Stimulated activated CD4-positive, alpha-beta T cell treated with anti-CD3 and anti-CD28 coated beads, Interleukin-2, amount 100 ng/mL, for 4 hours (primary cell): ENCODE data around the gene TMCO6.
"Not testable (repeated sequence)": the region's sequence is repeated elsewhere in the genome, so short reads cannot be mapped to it uniquely, and the experiment has no call there.

Experiments
- DNase-seq: peaks from one replicate; pipeline ENCODE4 v3.0.0-alpha.2; 2020; ENCODE audit warnings: low read depth

Gene TMCO6

DNA sequence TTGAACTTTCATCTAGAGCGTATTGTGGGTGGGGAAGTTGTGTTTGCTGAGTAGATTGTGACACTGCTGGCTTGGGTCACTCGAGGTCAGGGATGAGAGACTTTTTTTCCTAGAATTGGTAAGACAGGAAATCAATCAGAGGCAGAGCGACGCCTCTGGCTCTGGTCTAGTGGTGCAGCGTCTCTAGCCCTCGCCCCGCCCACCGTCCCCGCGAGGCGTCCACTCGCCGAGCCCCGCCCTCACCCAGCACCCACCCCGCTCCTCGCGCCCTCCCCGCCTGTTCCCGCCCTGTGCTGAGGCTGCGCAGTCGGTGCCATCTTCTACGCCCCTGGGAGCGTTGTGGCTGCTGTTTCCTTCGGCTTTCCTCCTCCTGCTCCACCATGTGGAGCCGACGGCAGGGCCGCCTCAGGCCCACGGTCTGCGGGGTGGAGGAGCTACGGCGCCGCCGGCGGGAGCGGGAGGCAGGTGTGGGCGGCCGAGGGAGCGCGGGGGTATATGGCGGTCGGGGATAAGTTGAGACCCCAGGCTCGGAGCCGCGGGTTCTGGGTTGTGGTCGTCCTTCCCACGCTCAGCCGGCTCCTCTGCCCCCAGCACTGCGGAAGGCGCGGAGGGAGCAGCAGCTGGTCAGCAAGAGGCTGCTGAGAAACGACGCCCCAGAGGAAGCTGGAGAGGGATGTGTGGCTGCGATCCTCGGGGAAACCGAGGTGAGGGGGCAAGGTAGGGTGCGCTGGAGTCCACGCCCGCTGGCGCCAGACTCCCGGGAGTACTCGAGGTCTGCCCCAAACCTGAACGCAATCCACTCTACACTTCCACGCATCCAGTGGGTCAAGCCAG is at the start of gene TMCO6:
Gene TMCO6, plus strand, starts transcription at position 304 of the 834 bp plus-strand sequence. Its CDS starts 77 bp downstream, at position 381.
- DNase-seq: peak; percentile 94

- DNase-seq: no peak
These were observed 48.4 kb upstream of the TMCO6 start for GRCh38 chr5:140590861-140591260.

DNA sequence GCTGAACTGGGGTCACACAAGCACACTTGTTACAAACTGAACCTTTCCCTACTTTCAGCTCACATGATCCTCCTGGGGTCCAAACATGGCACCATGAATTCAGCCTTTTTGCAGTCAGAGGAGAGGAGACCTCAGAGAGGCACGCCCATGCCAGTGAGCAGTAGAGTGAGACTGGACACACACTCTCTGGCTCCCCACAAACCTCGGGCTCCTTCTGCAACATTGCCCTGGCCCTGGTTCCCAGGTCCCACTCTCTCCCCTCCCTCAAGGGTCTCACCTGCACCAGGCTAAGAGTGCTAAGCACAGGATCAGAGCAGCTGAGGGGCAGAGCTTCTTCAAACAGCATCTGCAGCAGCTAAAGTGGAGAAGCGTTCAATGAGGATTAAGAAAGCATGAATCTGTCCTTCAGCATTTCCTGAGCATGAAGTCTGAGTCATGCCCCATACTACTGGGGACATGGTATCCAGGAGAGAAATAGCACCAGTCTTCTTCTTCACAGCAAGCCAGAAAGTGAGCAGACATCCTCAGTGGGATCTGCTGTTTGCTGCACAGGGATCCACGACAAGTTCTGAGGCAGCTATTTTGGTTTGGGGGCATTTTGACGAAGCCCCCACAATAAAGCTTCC is 47.4 kb upstream of the TMCO6 start:
- DNase-seq: no peak

GRCh38 chr5:140593070-140593469 is 46.2 kb upstream of the TMCO6 start:
- not testable (repeated sequence) for DNase-seq

- DNase-seq: no peak
These were observed 45.1 kb upstream of the TMCO6 start for GRCh38 chr5:140594169-140594568.

DNA sequence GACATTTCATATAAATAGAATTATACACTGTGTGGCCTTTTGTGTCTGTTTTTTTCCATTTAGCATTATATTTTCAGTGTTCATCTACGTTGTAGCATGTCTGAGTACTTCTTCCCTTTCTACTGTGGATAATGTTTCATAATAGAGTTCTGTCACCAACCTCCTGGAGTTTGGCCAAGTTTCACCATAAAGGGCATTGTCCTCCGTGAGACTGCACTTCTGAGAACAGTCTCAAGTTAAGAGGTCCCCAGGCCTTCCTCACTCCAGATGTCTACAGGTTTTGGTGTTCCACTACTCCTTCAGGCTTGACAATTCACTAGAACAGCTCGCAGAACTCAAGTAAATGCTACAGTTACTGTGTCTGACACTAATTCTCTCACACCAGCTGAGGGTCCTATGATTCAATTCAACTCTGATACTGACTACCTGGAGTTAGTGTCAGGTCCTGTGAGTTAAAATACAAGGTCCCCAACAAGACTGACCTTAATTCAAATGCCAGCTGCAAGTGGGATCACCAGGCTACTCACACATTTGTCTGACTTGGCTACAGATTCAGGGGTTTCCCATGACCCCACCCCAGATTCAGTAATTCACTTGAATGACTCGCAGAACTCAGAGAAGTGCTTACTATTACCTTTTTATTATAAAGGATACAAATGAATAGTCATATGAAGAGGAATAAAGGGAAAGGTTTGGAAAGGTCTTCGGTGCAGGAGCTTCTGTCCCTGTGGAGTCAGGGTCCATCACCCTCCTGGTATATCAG is 43.5 kb upstream of the TMCO6 start:
- no peak for DNase-seq

DNA sequence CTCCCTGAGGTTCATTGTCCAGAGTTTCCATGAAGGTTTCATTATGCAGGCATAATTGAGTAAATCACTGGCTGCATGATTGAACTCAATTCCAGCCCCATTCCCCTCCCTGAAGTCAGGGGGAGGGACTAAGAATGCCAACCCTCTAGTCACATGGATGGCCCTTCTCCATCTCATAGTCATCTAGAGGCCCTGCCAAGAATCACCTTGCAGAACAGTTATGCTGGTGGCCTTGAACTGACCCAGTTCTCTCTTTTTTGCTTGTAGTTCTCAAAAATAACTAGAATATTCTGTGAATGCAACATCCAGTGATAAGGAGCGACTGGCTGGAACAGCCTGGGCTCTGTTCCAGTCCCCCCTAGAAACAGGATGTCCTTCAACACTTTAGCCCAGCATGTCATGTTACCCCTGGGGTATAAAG is 42.9 kb upstream of the TMCO6 start:
- DNase-seq: no peak

DNA sequence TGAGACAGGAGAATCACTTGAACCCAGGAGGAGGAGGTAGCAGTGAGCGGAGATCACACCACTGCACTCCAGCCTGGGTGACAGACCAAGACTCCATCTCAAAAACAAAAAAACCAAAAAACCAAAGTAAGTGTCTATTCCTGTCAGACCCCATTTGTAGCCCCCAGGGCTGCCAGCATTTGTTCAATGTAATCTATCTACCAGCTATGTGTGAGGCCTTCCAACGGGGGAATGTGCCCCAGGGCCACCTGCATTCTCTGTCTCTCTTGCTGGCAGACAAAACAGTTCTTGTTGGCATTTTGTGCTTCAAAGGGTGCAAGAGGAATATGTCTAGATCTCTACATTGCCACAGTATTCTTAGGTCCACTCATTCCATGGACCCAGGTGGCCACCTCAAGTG is 40.4 kb upstream of the TMCO6 start:
- DNase-seq: no peak

DNA sequence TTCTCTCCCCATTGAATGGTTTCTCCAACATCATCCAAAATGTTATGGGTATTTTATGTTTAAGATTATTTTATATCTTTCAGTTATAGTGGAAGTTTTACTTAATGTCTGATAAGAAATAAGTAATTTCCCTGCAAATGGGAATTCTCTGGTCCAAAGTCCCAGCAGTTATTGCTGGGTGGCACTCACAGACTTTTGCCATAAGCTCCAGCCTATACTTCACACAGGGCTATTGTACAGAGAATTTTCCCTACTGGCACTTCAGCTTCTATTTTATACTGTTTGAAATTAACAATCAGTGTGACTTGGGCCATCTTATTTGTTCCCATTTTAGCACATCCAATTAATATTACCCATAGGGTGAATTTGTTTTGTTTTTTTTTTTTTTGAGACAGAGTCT is 39.2 kb upstream of the TMCO6 start:
- no peak for DNase-seq

DNA sequence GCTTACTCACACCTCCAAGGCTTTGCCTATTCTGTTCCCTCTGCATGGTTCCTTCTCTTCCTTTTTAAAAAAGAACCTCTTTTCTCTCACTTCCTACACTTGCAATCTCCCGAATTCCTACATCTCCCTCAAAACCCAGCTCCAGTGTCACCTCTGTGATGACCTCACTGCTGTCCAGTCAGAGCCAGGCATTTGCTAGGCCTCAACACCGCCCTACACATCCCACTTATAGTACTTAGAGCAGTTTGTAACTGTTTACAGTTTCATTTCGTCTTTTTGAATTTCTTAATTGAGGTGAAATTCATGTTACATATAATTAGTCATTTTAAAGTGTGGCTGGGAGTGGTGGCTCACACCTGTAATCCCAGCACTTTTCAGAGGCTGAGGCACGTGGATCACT is 37.1 kb upstream of the TMCO6 start:
- DNase-seq: no peak

- not testable (repeated sequence) for DNase-seq
These were observed 35.9 kb upstream of the TMCO6 start for GRCh38 chr5:140603446-140603698.

GRCh38 chr5:140603734-140604133 is 35.5 kb upstream of the TMCO6 start:
- no peak for DNase-seq

- DNase-seq: no peak
These were observed 33.4 kb upstream of the TMCO6 start for GRCh38 chr5:140605879-140606278.

GRCh38 chr5:140607031-140607430 is 32.2 kb upstream of the TMCO6 start:
- DNase-seq: no peak

DNA sequence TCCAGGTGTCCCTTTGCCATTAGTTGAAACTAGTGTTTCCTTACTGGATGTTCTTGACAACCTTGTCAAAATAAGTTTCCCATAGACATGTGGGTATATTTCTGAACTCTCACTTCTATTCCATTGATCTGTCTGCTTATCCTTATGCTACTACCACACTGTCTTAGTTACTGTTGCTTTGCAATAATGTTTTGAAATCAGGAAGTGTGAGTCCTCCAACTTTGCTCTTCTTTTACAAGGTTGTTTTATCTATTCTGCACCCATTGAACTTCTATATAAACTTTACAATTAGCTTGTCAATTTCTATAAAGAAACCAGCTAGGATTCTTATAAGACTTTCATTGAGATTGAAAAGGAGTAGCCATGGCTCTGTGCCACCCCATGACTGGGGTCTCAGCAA is 30.5 kb upstream of the TMCO6 start:
- no peak for DNase-seq

DNA sequence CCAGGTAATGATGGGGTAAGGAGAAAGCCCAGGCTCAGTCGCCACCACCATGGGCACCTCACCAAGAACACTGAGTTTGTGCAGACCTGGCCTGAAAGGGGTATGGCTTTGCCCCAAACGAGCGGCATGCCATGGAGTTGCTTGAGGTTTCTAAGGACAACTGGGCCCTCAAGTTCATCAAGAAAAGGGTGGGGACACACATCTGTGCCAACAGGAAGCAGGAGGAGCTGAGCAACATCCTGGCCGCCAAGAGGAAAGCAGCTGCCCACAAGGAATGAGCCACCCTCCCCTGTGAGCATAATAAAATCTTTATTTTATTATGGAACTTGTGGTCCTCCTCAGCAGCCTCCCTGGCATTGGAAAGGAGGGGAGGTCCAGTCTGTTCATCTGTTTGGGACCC is 30.1 kb upstream of the TMCO6 start:
- DNase-seq: no peak

GRCh38 chr5:140611020-140611521 is 28.2 kb upstream of the TMCO6 start:
- no peak for DNase-seq

DNA sequence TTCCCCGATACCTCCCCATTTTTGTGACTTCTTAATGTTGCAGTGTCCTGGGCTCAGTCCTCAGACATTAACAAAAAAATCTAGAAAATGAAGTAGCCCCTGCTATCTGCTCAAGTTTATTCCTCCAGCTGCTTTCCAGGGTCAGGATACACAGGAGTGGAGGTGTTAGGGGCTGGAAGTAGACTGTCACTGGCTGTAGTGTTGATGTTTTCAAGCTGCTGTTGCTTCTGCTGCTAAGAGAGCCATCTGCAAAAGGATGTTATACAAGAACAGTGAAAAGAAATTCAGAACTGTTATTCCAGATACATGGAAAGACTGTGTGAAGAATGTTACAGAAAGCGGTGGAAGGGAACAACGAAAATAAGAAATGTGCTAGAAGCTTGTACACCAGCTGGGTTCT is 16.9 kb upstream of the TMCO6 start:
- no peak for DNase-seq

- not testable (repeated sequence) for DNase-seq
These were observed 16.2 kb upstream of the TMCO6 start for GRCh38 chr5:140623061-140623460.

- DNase-seq: not testable (repeated sequence)
These were observed 14.4 kb upstream of the TMCO6 start for GRCh38 chr5:140624886-140625285.

DNA sequence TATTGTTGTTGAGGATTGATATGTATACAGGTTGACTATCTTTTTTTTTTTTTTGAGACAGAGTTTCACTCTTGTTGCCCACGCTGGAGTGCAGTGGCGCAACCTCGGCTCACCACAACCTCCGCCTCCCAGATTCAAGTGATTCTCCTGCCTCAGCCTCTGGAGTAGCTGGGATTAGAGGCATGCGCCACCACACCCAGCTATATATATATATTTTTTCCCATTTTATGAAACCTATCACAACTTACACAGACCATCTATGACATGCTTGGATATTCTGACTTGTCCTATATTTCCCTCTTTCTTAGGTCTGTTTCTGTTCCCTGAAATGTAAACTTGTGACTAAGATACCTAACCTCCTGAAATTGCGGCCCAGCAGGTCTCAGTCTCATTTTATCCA is 11.3 kb upstream of the TMCO6 start:
- DNase-seq: no peak

DNA sequence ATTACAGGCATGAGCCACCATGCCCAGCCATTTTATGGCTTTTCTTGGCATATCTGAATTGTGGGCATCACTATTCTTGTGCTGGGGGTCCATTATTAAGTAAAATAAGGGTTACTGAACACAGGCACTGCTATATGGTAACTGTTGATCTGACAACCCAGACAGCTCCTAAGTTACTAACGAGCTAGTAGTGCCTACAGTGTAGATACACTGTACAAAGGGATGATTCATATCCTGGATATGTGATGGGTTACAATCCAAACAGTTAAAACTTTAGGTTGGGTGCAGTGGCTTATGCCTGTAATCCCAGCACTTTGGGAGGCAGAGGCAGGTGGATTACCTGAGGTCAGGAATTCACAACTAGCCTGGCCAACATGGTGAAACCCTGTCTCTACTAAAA is 10.5 kb upstream of the TMCO6 start:
- no peak for DNase-seq
